Neuronal stem cell (in vitro differentiated cells): ENCODE results near the gene ATG9B.
A peak's percentile ranks its signal among the peaks of the same experiment; 100 is the strongest.

Experiments used
- DNase-seq: peaks from one replicate; pipeline ENCODE4 v3.0.0-alpha.2; 2013; ENCODE audit warnings: low spot score
- H2AFZ ChIP-seq: one replicate; pipeline ENCODE4 v1.6.1; 2013; ENCODE audit warnings: mild to moderate bottlenecking, low read length, inconsistent platforms
- H2AK5ac ChIP-seq: 2 replicates; pipeline ENCODE4 v1.6.1; 2013; ENCODE audit warnings: low read depth, mild to moderate bottlenecking, inconsistent platforms, low read length, moderate library complexity, mixed read lengths
- H2BK120ac ChIP-seq: 2 replicates; pipeline ENCODE4 v1.6.1; 2013; ENCODE audit warnings: low read depth, mild to moderate bottlenecking, inconsistent platforms, low read length, moderate library complexity, mixed read lengths
- H2BK12ac ChIP-seq: one replicate; pipeline ENCODE4 v1.6.1; 2013; ENCODE audit warnings: low read length, inconsistent platforms
- H2BK15ac ChIP-seq: 2 replicates; pipeline ENCODE4 v1.6.1; 2013; ENCODE audit warnings: mild to moderate bottlenecking, low read length, inconsistent platforms, mixed read lengths
- H2BK5ac ChIP-seq: one replicate; pipeline ENCODE4 v1.6.1; 2013; ENCODE audit warnings: inconsistent platforms, mild to moderate bottlenecking, low read length, moderate library complexity
- H3K14ac ChIP-seq: one replicate; pipeline ENCODE4 v1.6.1; 2013; ENCODE audit warnings: low read length, inconsistent platforms
- H3K18ac ChIP-seq: 2 replicates; pipeline ENCODE4 v1.6.1; 2013; ENCODE audit warnings: low read length, inconsistent platforms
- H3K23ac ChIP-seq: 2 replicates; pipeline ENCODE4 v1.6.1; 2013; ENCODE audit warnings: low read depth, mild to moderate bottlenecking, mixed read lengths, low read length, inconsistent platforms; ENCODE audit not compliant: poor library complexity
- H3K27ac ChIP-seq: replicated peaks from 3 replicates; pipeline ENCODE4 v1.5.1; 2013; ENCODE audit warnings: low read length, inconsistent platforms
- H3K27me3 ChIP-seq, 3 experiments: 2 replicates each; pipeline ENCODE4 v1.6.1; 2013; ENCODE audit warnings: low read length in 3 of 3, mild to moderate bottlenecking in 2 of 3, inconsistent platforms in 1 of 3, low read depth in 1 of 3, mixed read lengths in 1 of 3, moderate library complexity in 1 of 3; ENCODE audit not compliant: control insufficient read depth in 3 of 3, insufficient read depth in 3 of 3
- H3K36me3 ChIP-seq, 2 donors: replicated peaks in 1 of 2; 2 replicates each; pipeline ENCODE4 v1.6.1; 2013; ENCODE audit warnings: low read length in 2 of 2; ENCODE audit not compliant: control insufficient read depth in 2 of 2, insufficient read depth in 2 of 2
- H3K4ac ChIP-seq: 2 replicates; pipeline ENCODE4 v1.6.1; 2013; ENCODE audit warnings: inconsistent platforms, mild to moderate bottlenecking, low read length, moderate library complexity
- H3K4me1 ChIP-seq, 2 donors: 1 replicate in 1 of 2; 2 replicates in 1 of 2; pipeline ENCODE4 v1.6.1; 2013; ENCODE audit warnings: low read length in 2 of 2, low read depth in 1 of 2; ENCODE audit not compliant: control insufficient read depth in 2 of 2, insufficient read depth in 1 of 2
- H3K4me2 ChIP-seq: one replicate; pipeline ENCODE4 v1.6.1; 2013; ENCODE audit warnings: mild to moderate bottlenecking, low read length, inconsistent platforms; ENCODE audit not compliant: insufficient read depth, poor library complexity, severe bottlenecking
- H3K4me3 ChIP-seq, 2 donors: 2 replicates each; pipeline ENCODE4 v1.5.1; 2013; ENCODE audit warnings: low read length in 2 of 2, mild to moderate bottlenecking in 2 of 2, inconsistent platforms in 1 of 2, moderate library complexity in 1 of 2
- H3K79me1 ChIP-seq: one replicate; pipeline ENCODE4 v1.6.1; 2013; ENCODE audit warnings: low read depth, mild to moderate bottlenecking, inconsistent platforms, low read length, moderate library complexity
- H3K9ac ChIP-seq: one replicate; pipeline ENCODE4 v1.6.1; 2013; ENCODE audit warnings: mild to moderate bottlenecking, low read depth, low read length, inconsistent platforms; ENCODE audit not compliant: poor library complexity
- H3K9me3 ChIP-seq, 2 donors: replicated peaks in 1 of 2; 2 replicates each; pipeline versions ENCODE3 to v1.6.1; 2013; ENCODE audit warnings: low read length in 2 of 2, mild to moderate bottlenecking in 2 of 2, inconsistent platforms in 1 of 2, low read depth in 1 of 2, mixed read lengths in 1 of 2, moderate library complexity in 1 of 2; ENCODE audit not compliant: control insufficient read depth in 2 of 2, insufficient read depth in 1 of 2
- H4K8ac ChIP-seq: one replicate; pipeline ENCODE4 v1.6.1; 2013; ENCODE audit warnings: low read depth, mild to moderate bottlenecking, inconsistent platforms, low read length, moderate library complexity
- H4K91ac ChIP-seq: one replicate; pipeline ENCODE4 v1.6.1; 2013; ENCODE audit warnings: low read length, low read depth, mild to moderate bottlenecking, inconsistent platforms; ENCODE audit not compliant: poor library complexity
- WGBS, 2 donors: extraction: QIAGEN DNeasy Blood & Tissue Kit; methylation state at CpG; one replicate each; pipeline ENCODE4 v1.1.7; 2013; ENCODE audit warnings: missing lambda C conversion rate in 2 of 2, mixed read lengths in 1 of 2; ENCODE audit not compliant: insufficient read length in 2 of 2, insufficient replicate concordance in 1 of 2; ENCODE audit errors: extremely low coverage in 2 of 2; 5-methylcytosine and 5-hydroxymethylcytosine counted together

ATG9B gene

DNA sequence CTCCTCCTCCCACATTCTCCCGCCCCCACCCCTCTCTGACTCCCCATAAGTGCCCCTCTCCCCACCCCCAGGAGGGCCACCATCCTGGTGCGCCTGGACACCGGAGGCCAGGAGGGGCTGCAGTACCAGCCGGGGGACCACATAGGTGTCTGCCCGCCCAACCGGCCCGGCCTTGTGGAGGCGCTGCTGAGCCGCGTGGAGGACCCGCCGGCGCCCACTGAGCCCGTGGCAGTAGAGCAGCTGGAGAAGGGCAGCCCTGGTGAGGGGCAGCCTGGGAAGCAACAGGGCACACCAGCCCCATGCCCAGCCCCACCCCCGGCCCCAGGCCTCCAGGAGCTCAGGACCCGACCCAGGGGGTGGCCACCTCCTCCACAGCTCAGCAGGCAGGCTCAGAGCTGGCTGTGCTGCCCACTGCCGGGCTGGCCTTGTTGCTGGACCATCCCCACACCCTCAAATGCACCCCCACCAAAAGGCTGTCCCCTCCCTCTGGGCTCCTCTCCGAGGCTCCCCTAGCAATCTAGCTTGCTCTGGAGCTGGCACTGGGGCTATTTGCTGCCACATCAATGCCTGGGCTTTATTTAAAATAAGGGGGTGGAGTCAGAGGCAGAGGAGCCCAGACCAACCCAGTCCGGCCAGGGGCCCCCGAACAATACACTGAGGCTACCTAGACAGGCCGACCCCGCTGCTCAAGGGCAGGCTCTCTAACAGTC is 14.8 kb downstream of the ATG9B start:
- Histone ChIP-seq H3K9ac (peak overlapping the region; percentile 38), H4K91ac (peak overlapping the region; percentile 96), H3K9me3 (no peaks in the 10 kb centered on the region), H2AK5ac (peak overlapping the region; percentile 99), H3K27ac (no peak overlapping the region), H2BK15ac (peak overlapping the region; percentile 98), H3K4me2 (no peak overlapping the region), H3K23ac (peak overlapping the region; percentile 83), H3K18ac (peak overlapping the region; percentile 98), H3K4ac (peak overlapping the region; percentile 94), H2BK12ac (peak overlapping the region; percentile 75), H3K36me3 (peaks cover 0 to 5% of the 10 kb centered on the region in 2 donors), H4K8ac (no peak overlapping the region), H2BK5ac (peak overlapping the region; percentile 94), H2BK120ac (peak overlapping the region; percentile 99), H3K4me3 (no peak overlapping the region), H2AFZ (peak overlapping the region; percentile 74), H3K4me1 (peaks cover 19 to 36% of the 10 kb centered on the region in 2 donors), H3K27me3 (no peaks in the 10 kb centered on the region), H3K79me1 (peaks cover 2% of the 10 kb centered on the region), H3K14ac (peak overlapping the region; percentile 97)
- DNase-seq, result no peak
- no CpG with 5 or more reads among the region's 22 CpGs for WGBS, 2 donors

DNA sequence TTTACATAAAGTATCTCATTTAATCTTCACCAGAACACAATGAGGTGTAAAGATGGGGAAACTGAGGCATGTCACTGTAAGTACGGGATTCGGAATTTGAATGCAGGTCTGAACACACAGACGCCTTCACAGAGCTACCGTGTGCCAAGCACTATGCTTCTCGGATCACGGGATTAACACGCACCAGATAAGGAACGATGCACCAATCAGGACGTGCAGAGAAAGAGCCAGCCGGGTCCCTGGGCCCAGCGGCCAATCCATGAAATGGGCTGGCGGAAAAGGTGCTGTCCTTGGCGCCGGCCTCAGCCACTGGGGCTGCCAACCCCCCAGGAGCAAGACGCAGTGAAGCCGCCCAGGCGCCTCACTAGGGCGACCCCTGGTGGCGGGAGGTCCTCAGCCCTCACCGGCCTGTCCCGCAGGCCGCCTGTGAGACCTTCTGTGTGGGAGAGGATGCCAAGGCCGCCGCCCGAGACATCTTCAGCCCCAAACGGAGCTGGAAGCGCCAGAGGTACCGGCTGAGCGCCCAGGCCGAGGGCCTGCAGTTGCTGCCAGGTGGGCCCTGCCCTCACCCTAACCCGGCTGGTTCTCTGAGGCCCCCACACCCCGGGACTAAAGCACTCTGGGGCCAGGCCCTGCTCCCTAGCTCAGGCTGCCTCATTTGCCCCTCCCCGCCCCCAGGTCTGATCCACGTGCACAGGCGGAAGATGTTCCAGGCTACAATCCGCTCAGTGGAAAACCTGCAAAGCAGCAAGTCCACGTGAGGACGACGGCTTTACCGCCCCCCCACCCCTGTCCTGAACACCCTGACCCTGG is 15.6 kb downstream of the ATG9B start:
- H3K23ac ChIP-seq, result peak overlapping the region; percentile 83
- no CpG with 5 or more reads among the region's 40 CpGs for WGBS, 2 donors
- no peaks in the 10 kb centered on the region for H3K36me3 ChIP-seq
- peaks cover 19 to 34% of the 10 kb centered on the region in 2 donors for H3K4me1 ChIP-seq
- H4K8ac ChIP-seq, result no peak overlapping the region
- H3K9ac ChIP-seq, result peak overlapping the region; percentile 38
- H2AFZ ChIP-seq, result no peak overlapping the region
- H3K27me3 ChIP-seq, result no peaks in the 10 kb centered on the region
- H3K4ac ChIP-seq, result no peak overlapping the region
- peak overlapping the region; percentile 94 for H3K18ac ChIP-seq
- H2BK12ac ChIP-seq, result peak overlapping the region; percentile 75
- peak overlapping the region; percentile 94 for H2BK5ac ChIP-seq
- H2AK5ac ChIP-seq, result peak overlapping the region; percentile 99
- no peak overlapping the region for H3K27ac ChIP-seq
- DNase-seq, result no peak
- peak overlapping the region; percentile 98 for H2BK15ac ChIP-seq
- no peaks in the 10 kb centered on the region for H3K9me3 ChIP-seq
- no peak overlapping the region for H4K91ac ChIP-seq
- no peak overlapping the region for H3K4me3 ChIP-seq
- H3K14ac ChIP-seq, result no peak overlapping the region
- H3K79me1 ChIP-seq, result peaks cover 2% of the 10 kb centered on the region
- peak overlapping the region; percentile 99 for H2BK120ac ChIP-seq
- H3K4me2 ChIP-seq, result no peak overlapping the region

DNA sequence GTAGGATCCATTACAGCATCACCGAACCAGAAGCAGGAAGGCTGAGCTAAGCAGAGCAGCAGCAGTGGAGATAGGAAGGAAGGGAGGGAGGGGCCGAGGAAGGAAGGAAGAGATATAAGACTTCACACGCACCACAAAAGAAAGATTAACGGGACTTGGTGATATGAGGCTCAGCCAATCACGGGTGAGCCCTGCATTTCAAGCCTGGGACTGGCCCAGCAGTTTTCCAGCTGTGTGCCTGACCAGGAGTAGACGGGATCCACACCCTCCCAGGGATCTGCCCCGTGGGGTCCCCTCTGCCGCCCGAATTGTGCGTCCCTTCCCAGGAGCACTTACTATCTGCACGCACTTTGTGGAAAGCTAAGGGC is 16.2 kb downstream of the ATG9B start:
- no peaks in the 10 kb centered on the region for H3K36me3 ChIP-seq
- H2BK12ac ChIP-seq, result peak overlapping the region; percentile 2
- H3K27me3 ChIP-seq, result no peaks in the 10 kb centered on the region
- no peak overlapping the region for H3K14ac ChIP-seq
- peaks cover 2% of the 10 kb centered on the region for H3K79me1 ChIP-seq
- H4K91ac ChIP-seq, result no peak overlapping the region
- peak overlapping the region; percentile 3 for H3K9ac ChIP-seq
- no CpG with 5 or more reads among the region's 11 CpGs for WGBS, 2 donors
- peak overlapping the region; percentile 92 for H2BK15ac ChIP-seq
- no peak overlapping the region for H2BK120ac ChIP-seq
- H2BK5ac ChIP-seq, result no peak overlapping the region
- H2AK5ac ChIP-seq, result peak overlapping the region; percentile 82
- no peak overlapping the region for H3K4ac ChIP-seq
- H2AFZ ChIP-seq, result no peak overlapping the region
- peak overlapping the region; percentile 52 for H3K18ac ChIP-seq
- peaks cover 19 to 32% of the 10 kb centered on the region in 2 donors for H3K4me1 ChIP-seq
- no peak overlapping the region for H4K8ac ChIP-seq
- peak overlapping the region; percentile 60 for H3K23ac ChIP-seq
- no peak overlapping the region for H3K4me2 ChIP-seq
- H3K27ac ChIP-seq, result no peak overlapping the region
- H3K4me3 ChIP-seq, result no peak overlapping the region
- no peaks in the 10 kb centered on the region for H3K9me3 ChIP-seq
- DNase-seq, result no peak

DNA sequence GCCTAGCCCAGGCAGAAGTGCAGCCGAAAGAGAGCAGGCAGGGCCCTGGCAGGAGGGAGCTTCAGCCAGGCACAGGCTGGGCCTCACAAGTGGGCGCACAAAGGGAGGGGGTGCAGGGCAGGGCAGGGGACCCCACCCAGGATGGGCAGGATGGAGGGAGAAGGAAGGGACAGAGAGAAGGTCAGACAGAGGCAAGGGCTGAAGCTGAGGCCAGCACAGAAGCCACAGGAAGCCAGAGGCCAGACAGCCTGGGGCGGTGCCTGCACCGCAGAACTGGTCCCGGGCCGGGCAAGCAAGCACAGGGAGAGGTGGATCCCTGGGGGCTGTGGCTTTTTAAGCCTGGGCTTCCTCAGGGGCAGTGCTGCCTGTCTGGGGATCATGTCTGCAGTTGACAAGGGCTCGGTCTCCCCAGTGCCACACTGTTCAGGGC is 16.8 kb downstream of the ATG9B start:
- no peak overlapping the region for H3K27ac ChIP-seq
- H3K23ac ChIP-seq, result peak overlapping the region; percentile 98
- H2BK15ac ChIP-seq, result peak overlapping the region; percentile 92
- peak overlapping the region; percentile 37 for H3K4ac ChIP-seq
- H3K4me1 ChIP-seq, result peaks cover 17 to 28% of the 10 kb centered on the region in 2 donors
- no peak overlapping the region for H3K14ac ChIP-seq
- no peak overlapping the region for H2AFZ ChIP-seq
- H3K27me3 ChIP-seq, result no peaks in the 10 kb centered on the region
- H2BK5ac ChIP-seq, result peak overlapping the region; percentile 71
- H3K9me3 ChIP-seq, result no peaks in the 10 kb centered on the region
- no peak overlapping the region for H4K91ac ChIP-seq
- no peaks in the 10 kb centered on the region for H3K79me1 ChIP-seq
- no CpG with 5 or more reads among the region's 7 CpGs for WGBS, 2 donors
- H2BK12ac ChIP-seq, result peak overlapping the region; percentile 100
- peak overlapping the region; percentile 98 for H2AK5ac ChIP-seq
- H2BK120ac ChIP-seq, result no peak overlapping the region
- no peak overlapping the region for H3K4me3 ChIP-seq
- H3K36me3 ChIP-seq, result peaks cover 0 to 1% of the 10 kb centered on the region in 2 donors
- H3K18ac ChIP-seq, result peak overlapping the region; percentile 52
- no peak overlapping the region for H3K4me2 ChIP-seq
- H3K9ac ChIP-seq, result peak overlapping the region; percentile 60
- no peak for DNase-seq
- H4K8ac ChIP-seq, result no peak overlapping the region
